Amniotic stem cell (primary cell): ENCODE measurements around the gene GSTP1.
"Not testable (repeated sequence)": the region's sequence is repeated elsewhere in the genome, so short reads cannot be mapped to it uniquely, and the experiment has no call there.

Experiments
- DNase-seq: peaks from one replicate; lab custom pipeline; 2025; lab: John Stamatoyannopoulos, UW

GSTP1 gene

GRCh38 chr11:67615728-67616430 is 32.3 kb downstream of the GSTP1 start:
- no peak for DNase-seq

- no peak for DNase-seq
Observed at GRCh38 chr11:67616431-67617242, 33.0 kb downstream of the GSTP1 start.

GRCh38 chr11:67617243-67617953 is 33.8 kb downstream of the GSTP1 start:
- no peak for DNase-seq

- DNase-seq: not testable (repeated sequence)
Observed at GRCh38 chr11:67618901-67619659, 35.5 kb downstream of the GSTP1 start.

- not testable (repeated sequence) for DNase-seq
Observed at GRCh38 chr11:67619683-67620618, 36.3 kb downstream of the GSTP1 start.

- DNase-seq: not testable (repeated sequence)
Observed at GRCh38 chr11:67620621-67621020, 37.0 kb downstream of the GSTP1 start.

- DNase-seq: not testable (repeated sequence)
Observed at GRCh38 chr11:67621928-67622327, 38.3 kb downstream of the GSTP1 start.

- DNase-seq: not testable (repeated sequence)
Observed at GRCh38 chr11:67622905-67623304, 39.3 kb downstream of the GSTP1 start.

GRCh38 chr11:67623795-67624194 is 40.2 kb downstream of the GSTP1 start:
- DNase-seq: not testable (repeated sequence)

GRCh38 chr11:67626131-67626833 is 42.7 kb downstream of the GSTP1 start:
- not testable (repeated sequence) for DNase-seq

- no peak for DNase-seq
Observed at GRCh38 chr11:67626970-67627369, 43.4 kb downstream of the GSTP1 start.

GRCh38 chr11:67627441-67627811 is 43.8 kb downstream of the GSTP1 start:
- DNase-seq: no peak

- DNase-seq: no peak
Observed at GRCh38 chr11:67627812-67628624, 44.4 kb downstream of the GSTP1 start.

GRCh38 chr11:67628710-67629385 is 45.2 kb downstream of the GSTP1 start:
- no peak for DNase-seq

- DNase-seq: peak; percentile 54
Observed at GRCh38 chr11:67629386-67630227, 46.0 kb downstream of the GSTP1 start, which contains the start of gene NUDT8. Gene NUDT8 (minus strand): TSS chr11:67629937. CDS start chr11:67629911, 26 bp downstream.

GRCh38 chr11:67630228-67630942 is 46.8 kb downstream of the GSTP1 start:
- peak; percentile 97 for DNase-seq

GRCh38 chr11:67630943-67631331 is 47.3 kb downstream of the GSTP1 start:
- no peak for DNase-seq
